ENCODE measurements around the gene L3MBTL1.

Gene L3MBTL1

GRCh38 chr20:43535370-43536004 is 28.0 kb downstream of the L3MBTL1 start:
- no peak for DNase-seq (ENCODE audit: low read depth in 3 of 3)

- no peak for DNase-seq (ENCODE audit: low read depth in 3 of 3)
Measured at GRCh38 chr20:43536041-43536816, 28.7 kb downstream of the L3MBTL1 start.

- DNase-seq (ENCODE audit: low read depth in 3 of 3) = no peak
Measured at GRCh38 chr20:43536817-43537440, 29.4 kb downstream of the L3MBTL1 start.

GRCh38 chr20:43537921-43538877 is 30.7 kb downstream of the L3MBTL1 start:
- DNase-seq (ENCODE audit: low read depth in 3 of 3) = peak in 2 of 3 donors; percentile 12 to 27

GRCh38 chr20:43538878-43539700 is 31.6 kb downstream of the L3MBTL1 start:
- no peak for DNase-seq (ENCODE audit: low read depth in 3 of 3)

GRCh38 chr20:43539975-43540672 is 32.6 kb downstream of the L3MBTL1 start:
- no peak for DNase-seq (ENCODE audit: low read depth in 3 of 3)

GRCh38 chr20:43540673-43541060 is 33.2 kb downstream of the L3MBTL1 start:
- no peak for DNase-seq (ENCODE audit: low read depth in 3 of 3)

GRCh38 chr20:43541214-43541613 is 33.7 kb downstream of the L3MBTL1 start:
- no peak for DNase-seq (ENCODE audit: low read depth in 3 of 3)

- no peak for DNase-seq (ENCODE audit: low read depth in 3 of 3)
Measured at GRCh38 chr20:43542161-43542560, 34.7 kb downstream of the L3MBTL1 start.

GRCh38 chr20:43542674-43543073 is 35.2 kb downstream of the L3MBTL1 start:
- no peak for DNase-seq (ENCODE audit: low read depth in 3 of 3)

GRCh38 chr20:43543138-43543537 is 35.6 kb downstream of the L3MBTL1 start:
- no peak for DNase-seq (ENCODE audit: low read depth in 3 of 3)

GRCh38 chr20:43544501-43544900 is 37.0 kb downstream of the L3MBTL1 start:
- DNase-seq (ENCODE audit: low read depth in 3 of 3) = no peak

GRCh38 chr20:43545837-43546578 is 38.5 kb downstream of the L3MBTL1 start:
- DNase-seq (ENCODE audit: low read depth in 3 of 3) = no peak

- DNase-seq (ENCODE audit: low read depth in 3 of 3) = no peak
Measured at GRCh38 chr20:43548273-43548880, 40.9 kb downstream of the L3MBTL1 start.

- no peak for DNase-seq (ENCODE audit: low read depth in 3 of 3)
Measured at GRCh38 chr20:43549416-43550065, 42.0 kb downstream of the L3MBTL1 start.

- no peak for DNase-seq (ENCODE audit: low read depth in 3 of 3)
Measured at GRCh38 chr20:43550456-43550855, 43.0 kb downstream of the L3MBTL1 start.

- no peak for DNase-seq (ENCODE audit: low read depth in 3 of 3)
Measured at GRCh38 chr20:43554369-43554768, 46.9 kb downstream of the L3MBTL1 start.

GRCh38 chr20:43558412-43559146 is 51.1 kb downstream of the L3MBTL1 start, which contains the start of gene SGK2:
TSS of gene SGK2 (plus strand) at chr20:43559027. CDS start at chr20:43566496, 7,469 bp downstream.
- no peak for DNase-seq (ENCODE audit: low read depth in 3 of 3)

Data from stimulated activated CD4-positive, alpha-beta T cell treated with anti-CD3 and anti-CD28 coated beads, TNF-alpha, amount 100 ng/mL, for 48 hours (primary cell).